ENCODE measurements around the gene DUSP22.

DUSP22 gene

GRCh38 chr6:353642-354614 is 61.6 kb downstream of the DUSP22 start:
- H3K27me3 ChIP-seq (ENCODE audit: low read depth, low read length) = no peaks in the 10 kb centered on the region
- no peaks in the 10 kb centered on the region for H3K79me2 ChIP-seq (ENCODE audit: low read length)
- H3K27ac ChIP-seq (ENCODE audit: low read length) = no peak overlapping the region
- TF ChIP-seq EZH2phosphoT487 (IDR thresholded peaks at IDR 0.05; ENCODE audit: low read depth) (no peak), CTCF (IDR thresholded peaks at IDR 0.05; ENCODE audit: low read depth, low read length) (no peak)
- H3K9ac ChIP-seq (ENCODE audit: low read length) = no peak overlapping the region
- H3K9me3 ChIP-seq (ENCODE audit: insufficient read depth, low read length) = no peaks in the 10 kb centered on the region
- H3K4me1 ChIP-seq (ENCODE audit: low read length) = peaks cover 64% of the 10 kb centered on the region
- no peak overlapping the region for H3K4me3 ChIP-seq (ENCODE audit: low read length)
- H2AFZ ChIP-seq (ENCODE audit: low read depth, low read length) = no peak overlapping the region
- H3K4me2 ChIP-seq (ENCODE audit: low read length) = no peak overlapping the region
- H3K36me3 ChIP-seq (replicated peaks; ENCODE audit: low read depth, low read length) = peaks cover 33% of the 10 kb centered on the region
- peaks cover 29% of the 10 kb centered on the region; the same call in 1 of the 2 replicates for H4K20me1 ChIP-seq (ENCODE audit: insufficient read depth, low read length)

GRCh38 chr6:354631-355280 is 62.5 kb downstream of the DUSP22 start:
- no peaks in the 10 kb centered on the region for H3K79me2 ChIP-seq (ENCODE audit: low read length)

GRCh38 chr6:355373-356208 is 63.3 kb downstream of the DUSP22 start:
- Histone ChIP-seq H3K27ac (ENCODE audit: low read length) (peak overlapping the region; percentile 38), H3K9me3 (ENCODE audit: insufficient read depth, low read length) (no peaks in the 10 kb centered on the region), H3K9ac (ENCODE audit: low read length) (no peak overlapping the region)

More at GRCh38 chr6:354631-355280, 62.5 kb downstream of the DUSP22 start:
- no peaks in the 10 kb centered on the region for H3K9me3 ChIP-seq (ENCODE audit: insufficient read depth, low read length)
- no peak overlapping the region for H2AFZ ChIP-seq (ENCODE audit: low read depth, low read length)
- H4K20me1 ChIP-seq (ENCODE audit: insufficient read depth, low read length) = peaks cover 21% of the 10 kb centered on the region; the same call in 1 of the 2 replicates
- H3K27me3 ChIP-seq (ENCODE audit: low read depth, low read length) = no peaks in the 10 kb centered on the region
- peaks cover 26% of the 10 kb centered on the region for H3K36me3 ChIP-seq (replicated peaks; ENCODE audit: low read depth, low read length)
- H3K4me2 ChIP-seq (ENCODE audit: low read length) = peak overlapping the region; percentile 15
- peak overlapping the region; percentile 38; the same call in 1 of the 2 replicates for H3K27ac ChIP-seq (ENCODE audit: low read length)
- H3K4me1 ChIP-seq (ENCODE audit: low read length) = peaks cover 64% of the 10 kb centered on the region
- H3K4me3 ChIP-seq (ENCODE audit: low read length) = no peak overlapping the region
- H3K9ac ChIP-seq (ENCODE audit: low read length) = no peak overlapping the region
- TF ChIP-seq EZH2phosphoT487 (IDR thresholded peaks at IDR 0.05; ENCODE audit: low read depth) (no peak), CTCF (IDR thresholded peaks at IDR 0.05; ENCODE audit: low read depth, low read length) (no peak)

More at GRCh38 chr6:355373-356208, 63.3 kb downstream of the DUSP22 start:
- no peak overlapping the region for H2AFZ ChIP-seq (ENCODE audit: low read depth, low read length)
- TF ChIP-seq CTCF (IDR thresholded peaks at IDR 0.05; ENCODE audit: low read depth, low read length) (no peak), EZH2phosphoT487 (IDR thresholded peaks at IDR 0.05; ENCODE audit: low read depth) (no peak)
- peaks cover 64% of the 10 kb centered on the region for H3K4me1 ChIP-seq (ENCODE audit: low read length)
- no peaks in the 10 kb centered on the region for H3K27me3 ChIP-seq (ENCODE audit: low read depth, low read length)
- H3K36me3 ChIP-seq (replicated peaks; ENCODE audit: low read depth, low read length) = peaks cover 20% of the 10 kb centered on the region
- no peak overlapping the region for H3K4me3 ChIP-seq (ENCODE audit: low read length)
- peaks cover 13% of the 10 kb centered on the region; the same call in 1 of the 2 replicates for H4K20me1 ChIP-seq (ENCODE audit: insufficient read depth, low read length)
- no peaks in the 10 kb centered on the region for H3K79me2 ChIP-seq (ENCODE audit: low read length)
- H3K4me2 ChIP-seq (ENCODE audit: low read length) = peak overlapping the region; percentile 15
